GM21528 (cell line): ENCODE measurements around the gene VKORC1L1.
"Not testable (repeated sequence)": the region's sequence is repeated elsewhere in the genome, so short reads cannot be mapped to it uniquely, and the experiment has no call there.

ENCODE experiments used
- ATAC-seq: cut with Tn5 transposase; IDR thresholded peaks from one replicate; pipeline ENCODE4 v1.9.1; 2021; ENCODE audit warnings: mild to moderate bottlenecking, moderate library complexity; ENCODE audit not compliant: unreplicated experiment, low FRiP score

Gene VKORC1L1

GRCh38 chr7:65927489-65928448 lies 54.9 kb downstream of the VKORC1L1 start:
- no peak for ATAC-seq

- no peak for ATAC-seq
Observed at GRCh38 chr7:65931685-65932084, 58.8 kb downstream of the VKORC1L1 start.

GRCh38 chr7:65937296-65937695 lies 64.4 kb downstream of the VKORC1L1 start:
- ATAC-seq = no peak

- ATAC-seq = no peak
Observed at GRCh38 chr7:65938336-65938895, 65.5 kb downstream of the VKORC1L1 start.

GRCh38 chr7:65945787-65946186 lies 72.9 kb downstream of the VKORC1L1 start:
- ATAC-seq = not testable (repeated sequence)

- ATAC-seq = no peak
Observed at GRCh38 chr7:65946904-65947303, 74.0 kb downstream of the VKORC1L1 start.

- ATAC-seq = no peak
Observed at GRCh38 chr7:65951837-65952578, 79.1 kb downstream of the VKORC1L1 start.

GRCh38 chr7:65953001-65953720 lies 80.3 kb downstream of the VKORC1L1 start:
- no peak for ATAC-seq

GRCh38 chr7:65953890-65954450 lies 81.1 kb downstream of the VKORC1L1 start:
- ATAC-seq = no peak

GRCh38 chr7:65955718-65956117 lies 82.8 kb downstream of the VKORC1L1 start:
- ATAC-seq = no peak

GRCh38 chr7:65960351-65961074 lies 87.6 kb downstream of the VKORC1L1 start:
- no peak for ATAC-seq

GRCh38 chr7:65962033-65962432 lies 89.2 kb downstream of the VKORC1L1 start:
- ATAC-seq = no peak

GRCh38 chr7:65964671-65965070 lies 91.8 kb downstream of the VKORC1L1 start:
- not testable (repeated sequence) for ATAC-seq

- no peak for ATAC-seq
Observed at GRCh38 chr7:65966146-65966545, 93.3 kb downstream of the VKORC1L1 start.

GRCh38 chr7:65967361-65968155 lies 94.7 kb downstream of the VKORC1L1 start:
- ATAC-seq = no peak

GRCh38 chr7:65968256-65969185 lies 95.6 kb downstream of the VKORC1L1 start:
- ATAC-seq = no peak

GRCh38 chr7:65971021-65971420 lies 98.1 kb downstream of the VKORC1L1 start:
- no peak for ATAC-seq

- no peak for ATAC-seq
Observed at GRCh38 chr7:65972976-65973375, 100.1 kb downstream of the VKORC1L1 start.
